Thyroid gland (tissue), 4 donors: ENCODE measurements around the gene LRRC58.

Source experiments
- CTCF ChIP-seq, 6 experiments: fragments of 200-600 bp in 3 of 6; fragments of 450-650 bp in 3 of 6; sonication (generic) in 3 of 6; IDR thresholded peaks; one replicate each; pipeline ENCODE4 v1.5.1; 2016 to 2019; ENCODE audit warnings: antibody characterized with exemption in 6 of 6, mild to moderate bottlenecking in 2 of 6, inconsistent platforms in 1 of 6, moderate library complexity in 1 of 6
- POLR2A ChIP-seq, 2 donors: fragments of 450-650 bp; IDR thresholded peaks; one replicate each; pipeline ENCODE4 v1.6.1; 2017; ENCODE audit warnings: antibody characterized with exemption in 2 of 2, mild to moderate bottlenecking in 2 of 2, moderate library complexity in 1 of 2

DNA sequence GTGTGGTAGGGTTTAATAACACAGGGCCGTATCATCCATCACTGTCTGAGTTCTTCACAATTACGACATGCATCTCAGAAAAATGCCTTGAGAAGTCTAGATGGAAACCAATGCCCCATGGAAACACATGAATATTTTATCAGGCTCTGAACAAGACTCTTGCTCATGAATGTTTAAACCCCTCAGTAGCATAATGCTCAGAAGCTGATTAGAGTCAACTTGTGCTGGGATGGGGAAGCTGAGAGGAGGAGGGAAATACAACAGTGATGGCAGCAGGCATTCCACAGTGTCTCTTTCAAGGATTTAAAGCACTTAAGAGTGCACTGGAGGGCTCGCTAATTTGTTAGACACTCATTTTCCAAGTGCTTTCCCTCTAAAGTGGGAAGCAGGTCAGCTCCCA lies 67.9 kb downstream of the LRRC58 start:
- no peak for TF ChIP-seq POLR2A (IDR thresholded peaks at IDR 0.05)
- TF ChIP-seq CTCF (IDR thresholded peaks at IDR 0.05), result no peak
